HG02678 (cell line): ENCODE results near the gene DTD1.
A peak's percentile ranks its signal among the peaks of the same experiment; 100 is the strongest.
"Not testable (repeated sequence)": the region's sequence is repeated elsewhere in the genome, so short reads cannot be mapped to it uniquely, and the experiment has no call there.

Experiments used
- ATAC-seq: cut with Tn5 transposase; IDR thresholded peaks from one replicate; pipeline ENCODE4 v1.9.1; 2021; ENCODE audit warnings: mild to moderate bottlenecking, moderate library complexity; ENCODE audit not compliant: unreplicated experiment

DTD1 gene

GRCh38 chr20:18787046-18787445 lies 199.2 kb downstream of the DTD1 start:
- ATAC-seq = not testable (repeated sequence)

DNA sequence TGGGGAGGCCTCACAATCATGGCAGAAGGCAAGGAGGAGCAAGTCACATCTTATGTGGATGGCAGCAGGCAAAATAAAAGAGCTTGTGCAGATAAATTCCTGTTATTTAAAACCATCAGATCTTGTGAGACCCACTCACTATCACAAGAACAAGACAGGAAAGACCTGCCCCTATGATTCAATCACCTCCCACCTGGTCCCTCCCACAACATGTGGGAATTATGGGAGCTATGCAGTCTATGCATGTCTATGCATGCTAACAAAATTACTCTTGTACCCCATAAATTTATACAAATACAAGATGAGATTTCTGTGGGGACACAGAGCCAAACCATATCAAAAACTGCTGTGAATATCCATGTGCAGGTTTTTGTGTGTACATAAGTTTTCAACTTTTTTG lies 200.2 kb downstream of the DTD1 start:
- ATAC-seq = no peak

DNA sequence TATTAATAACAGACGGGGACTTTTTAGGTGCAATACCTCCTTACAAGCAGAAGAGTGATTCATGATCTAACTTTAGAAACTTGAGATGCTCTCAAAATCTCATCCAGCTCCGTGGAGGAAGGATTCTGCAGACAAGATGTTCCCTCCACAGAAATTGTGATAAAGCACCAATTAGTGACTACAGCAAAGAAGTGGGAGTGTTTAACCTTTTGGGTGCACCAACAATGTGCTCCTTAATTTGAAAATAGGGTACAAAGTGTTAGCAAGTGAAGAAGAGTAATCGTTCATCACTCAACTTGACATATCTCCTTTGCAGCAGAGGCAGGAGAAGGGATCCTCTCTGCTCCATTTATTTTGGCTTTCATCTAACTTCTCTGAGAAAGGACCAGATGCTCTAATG lies 202.9 kb downstream of the DTD1 start:
- ATAC-seq = no peak

- peak; percentile 99 for ATAC-seq
Observed at GRCh38 chr20:18793625-18794427, 206.0 kb downstream of the DTD1 start.

GRCh38 chr20:18794428-18794787 lies 206.6 kb downstream of the DTD1 start:
- ATAC-seq = no peak

DNA sequence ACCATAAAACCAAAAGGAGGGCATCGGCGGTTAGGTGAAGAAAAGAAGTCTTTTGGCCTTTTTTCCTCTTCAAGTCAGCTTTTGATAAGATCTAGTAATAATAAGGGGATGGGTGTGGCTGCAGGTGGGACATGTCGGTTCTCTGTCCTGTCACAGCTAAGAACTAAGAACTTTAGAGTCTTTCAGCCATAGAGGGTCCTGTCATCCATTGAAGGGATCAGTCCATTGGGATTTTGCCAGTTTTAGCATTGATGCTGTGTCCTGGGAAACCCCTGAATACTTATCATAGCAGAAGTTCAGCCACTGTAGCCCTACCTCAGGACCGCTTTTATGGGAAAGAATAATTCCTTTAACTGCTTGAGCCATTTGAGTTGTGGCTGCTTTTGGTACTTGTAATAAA lies 207.5 kb downstream of the DTD1 start:
- ATAC-seq = no peak

DNA sequence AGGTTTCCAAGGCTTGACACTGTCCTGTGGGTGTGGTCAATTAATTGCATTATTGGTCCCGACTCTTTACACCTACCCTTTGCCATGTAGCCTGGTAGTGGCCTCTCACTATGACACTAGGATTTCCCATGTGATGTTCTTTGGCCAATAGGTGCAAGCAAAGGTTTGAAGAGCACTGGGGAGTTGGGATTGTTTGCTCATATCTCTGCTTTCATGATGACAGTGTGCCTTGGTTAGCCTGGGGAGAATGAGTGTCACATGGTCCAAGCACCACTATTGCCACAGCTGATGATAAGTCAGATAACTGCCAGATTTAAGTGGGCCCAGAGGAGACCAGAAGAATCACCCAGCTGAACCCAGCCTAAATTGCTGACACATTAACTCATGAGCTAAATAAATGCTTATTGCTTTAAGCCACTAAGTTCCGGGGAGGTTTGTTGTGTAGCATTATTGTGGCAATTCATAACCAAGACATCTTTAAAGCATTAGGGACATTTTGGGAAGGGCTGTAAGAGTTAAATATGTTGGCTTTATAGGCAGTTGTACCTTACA lies 208.5 kb downstream of the DTD1 start:
- no peak for ATAC-seq

DNA sequence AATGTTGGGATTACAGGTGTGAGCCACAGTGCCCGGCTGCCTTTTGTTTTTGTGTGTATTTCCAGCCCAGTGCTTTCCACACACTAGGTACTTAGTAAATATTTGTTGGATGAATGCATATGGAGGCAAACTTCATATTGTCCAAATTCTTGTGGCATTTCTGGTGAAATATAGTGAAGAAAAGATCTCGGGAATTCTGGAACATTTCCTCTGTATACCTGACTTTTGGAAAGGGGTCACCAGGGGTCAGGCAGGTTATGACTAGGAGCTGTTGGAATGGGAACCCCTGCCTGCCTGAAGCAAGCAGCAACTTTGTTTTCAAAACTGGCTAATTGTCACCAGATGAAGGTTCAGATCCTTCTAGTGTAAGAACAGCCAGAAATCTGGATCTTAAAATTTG lies 213.7 kb downstream of the DTD1 start:
- no peak for ATAC-seq

DNA sequence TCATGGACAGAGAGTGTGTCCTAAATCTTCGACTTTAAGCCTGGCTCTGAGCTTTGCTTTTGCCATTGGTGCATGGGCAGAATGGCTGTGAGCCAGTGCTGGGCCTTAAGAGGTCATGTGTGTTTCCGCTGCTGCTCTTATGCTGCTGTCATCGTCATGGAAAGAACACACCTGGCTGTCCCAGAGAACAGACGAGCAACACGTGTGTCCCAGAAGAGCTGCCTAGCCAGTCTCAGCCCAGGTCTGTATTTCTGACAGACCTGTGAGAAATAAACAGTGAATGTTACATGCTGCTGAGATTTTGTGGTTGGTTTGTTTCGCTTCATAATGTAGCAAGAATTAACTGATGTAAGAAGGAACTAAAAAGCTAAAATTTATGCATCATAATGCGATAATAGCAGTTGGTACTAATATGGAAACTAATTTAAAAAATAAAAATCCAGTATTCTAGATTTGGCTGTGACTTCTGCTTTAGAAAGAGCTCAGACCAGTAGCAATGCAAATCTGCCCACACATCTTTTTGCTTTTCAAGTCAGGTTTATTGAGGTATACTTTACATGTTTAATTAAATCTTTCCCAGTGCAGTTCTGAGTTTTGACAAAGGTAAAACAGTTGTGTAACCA lies 214.3 kb downstream of the DTD1 start:
- no peak for ATAC-seq

DNA sequence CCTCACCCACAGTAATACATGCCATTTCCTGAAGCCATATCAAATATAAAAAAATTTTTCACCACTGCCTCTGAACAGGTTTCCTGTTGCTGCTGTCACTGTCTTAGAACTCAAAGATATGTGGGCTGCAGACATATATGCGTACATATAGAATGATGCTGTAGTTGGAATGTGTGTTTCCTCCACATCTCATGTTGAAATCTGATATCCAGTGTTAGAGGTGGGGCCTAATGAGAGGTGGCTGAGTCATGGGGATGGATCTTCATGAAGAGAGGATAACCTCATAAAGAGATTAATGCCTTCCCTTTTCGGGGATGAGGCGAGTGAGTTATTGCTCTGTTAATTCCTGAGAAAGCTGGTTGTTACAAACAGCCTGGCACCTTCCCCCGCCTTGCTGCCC lies 218.0 kb downstream of the DTD1 start:
- ATAC-seq = no peak

- ATAC-seq = no peak
Observed at GRCh38 chr20:18808712-18809111, 220.9 kb downstream of the DTD1 start.

DNA sequence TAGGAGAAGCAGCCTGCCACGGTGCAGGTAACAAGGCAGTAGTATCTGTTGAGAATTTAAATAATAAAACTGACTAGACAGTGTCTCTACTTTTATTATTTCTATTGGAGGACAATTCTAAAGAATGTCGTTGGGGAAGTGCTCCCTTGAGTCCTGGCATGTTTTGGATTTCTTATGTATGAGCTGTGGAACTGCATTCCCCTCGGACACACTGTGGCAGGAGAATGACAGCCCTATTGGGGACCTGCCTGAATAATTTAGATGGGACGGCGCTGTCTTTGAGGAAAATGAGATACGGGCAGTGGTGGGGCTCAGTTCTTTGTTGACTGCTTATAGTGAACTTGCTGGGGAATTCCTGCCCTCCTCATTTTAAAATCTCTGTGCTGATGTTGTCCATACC lies 223.3 kb downstream of the DTD1 start:
- ATAC-seq = no peak

DNA sequence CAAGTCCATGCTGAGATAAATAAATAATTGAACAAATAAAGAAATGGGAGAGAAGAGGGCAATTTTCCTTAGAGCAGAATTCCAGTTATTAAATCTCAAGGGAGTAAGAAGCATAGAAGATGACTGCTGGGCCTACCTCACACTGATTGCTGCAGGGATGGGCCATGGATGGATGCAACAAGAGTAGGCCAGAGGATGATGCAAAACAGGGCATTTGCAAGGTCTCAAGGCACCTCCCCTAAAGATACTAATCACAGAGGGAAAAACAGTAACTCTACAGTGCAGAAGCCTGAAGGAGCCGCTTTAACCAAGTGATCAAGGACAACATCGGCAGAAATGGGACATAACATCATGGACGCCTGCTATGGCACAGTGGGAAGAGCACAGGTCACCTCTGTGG lies 224.1 kb downstream of the DTD1 start:
- ATAC-seq = no peak

DNA sequence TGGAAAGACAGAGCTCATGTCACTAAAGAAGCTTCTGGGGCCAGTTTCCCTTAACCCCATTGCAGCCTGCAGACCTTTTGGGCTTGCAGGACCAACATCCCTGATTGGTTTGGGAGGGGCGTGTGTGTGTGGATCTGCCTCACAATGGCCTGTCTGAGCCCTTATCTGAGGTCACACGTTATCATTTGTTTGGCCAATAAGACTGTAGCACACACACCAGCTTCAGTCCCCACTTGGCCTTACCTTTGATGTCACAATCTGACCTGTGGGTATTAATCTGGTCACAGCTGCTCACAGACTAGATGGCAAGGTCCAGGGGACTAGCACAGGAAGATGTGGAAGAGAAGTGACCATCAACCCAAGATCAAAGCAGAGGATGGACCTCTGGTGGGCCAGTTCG lies 225.6 kb downstream of the DTD1 start, which contains the start of gene SCP2D1:
Gene SCP2D1 (plus strand): TSS at position 301 of the 400 bp plus-strand sequence. CDS start 33 bp downstream, at position 334.
- no peak for ATAC-seq

GRCh38 chr20:18815194-18815942 lies 227.5 kb downstream of the DTD1 start:
- no peak for ATAC-seq
